ENCODE data around the gene ABCA4. TPM values are rescaled to one million over a fixed set of nuclear protein-coding genes. Genes with fewer than 3 reads are reported as not detected.
"Not testable (repeated sequence)": the region's sequence is repeated elsewhere in the genome, so short reads cannot be mapped to it uniquely, and the experiment has no call there.

The ABCA4 gene
- total RNA-seq (2014; rRNA removed; shearing (Covaris generic)) (0.63 and 3.7 TPM in 2 replicates), polyA plus RNA-seq (2016; fragmentation: Nextera tagmentation; extraction: Ambion mirVana) (0.20 and 0.25 TPM in 2 replicates)

GRCh38 chr1:94120991-94121390 lies at the start of gene ABCA4:
ABCA4 (minus strand) TSS chr1:94121148; CDS start chr1:94121045, 103 bp downstream.
- H3K4me3 ChIP-seq, result no peak within 1 kb of the TSS
- H2AFZ ChIP-seq, result no peak within 1 kb of the TSS
- no peaks in the 10 kb centered on the region for H3K9me3 ChIP-seq (ENCODE audit: low read depth)
- H3K27ac ChIP-seq, result no peak within 1 kb of the TSS
- no peaks in the 10 kb centered on the region for H4K20me1 ChIP-seq (ENCODE audit: insufficient read depth)
- no peaks in the 10 kb centered on the region for H3K79me2 ChIP-seq (ENCODE audit: insufficient read depth)
- no peaks in the 10 kb centered on the region for H3K27me3 ChIP-seq (replicated peaks; ENCODE audit: insufficient read depth)
- in situ Hi-C loops (cut with MboI), result no loop called here
- H3K4me1 ChIP-seq (ENCODE audit: insufficient read depth), result peaks cover 12% of the 10 kb centered on the region
- WGBS, 2 experiments (ENCODE audit: low coverage in 1 of 2, low lambda C conversion rate in 2 of 2, missing lambda C conversion rate in 2 of 2), result 90 to 93% methylated on average over 9 of the region's 9 CpGs
- DNase-seq, result no peak
- H3K36me3 ChIP-seq (ENCODE audit: low read depth), result no peaks in the 10 kb centered on the region
- no peak within 1 kb of the TSS for H3K9ac ChIP-seq
- H3K4me2 ChIP-seq (ENCODE audit: unreplicated experiment), result no peak within 1 kb of the TSS
- H3F3A ChIP-seq (ENCODE audit: insufficient read depth), result no peaks in the 10 kb centered on the region
- TF ChIP-seq EZH2 (IDR thresholded peaks at IDR 0.05; ENCODE audit: insufficient read depth, poor library complexity, severe bottlenecking) (no peak), EZH2phosphoT487 (IDR thresholded peaks at IDR 0.05; ENCODE audit: insufficient read depth, low read depth) (no peak)
- H3K9me2 ChIP-seq (ENCODE audit: insufficient read depth), result no peaks in the 10 kb centered on the region

- 69 to 78% methylated on average over 3 of the region's 3 CpGs for WGBS, 2 experiments (ENCODE audit: low coverage in 1 of 2, low lambda C conversion rate in 2 of 2, missing lambda C conversion rate in 2 of 2)
- Histone ChIP-seq H3K27ac (no peak overlapping the region), H3K9me3 (ENCODE audit: low read depth) (no peaks in the 10 kb centered on the region), H3K27me3 (replicated peaks; ENCODE audit: insufficient read depth) (no peaks in the 10 kb centered on the region), H3K36me3 (ENCODE audit: low read depth) (peaks cover 57% of the 10 kb centered on the region), H3K79me2 (ENCODE audit: insufficient read depth) (peaks cover 38% of the 10 kb centered on the region), H3K9ac (no peak overlapping the region), H3K4me2 (ENCODE audit: unreplicated experiment) (no peak overlapping the region), H3F3A (ENCODE audit: insufficient read depth) (peaks cover 88% of the 10 kb centered on the region), H2AFZ (no peak overlapping the region), H3K9me2 (ENCODE audit: insufficient read depth) (no peaks in the 10 kb centered on the region), H3K4me1 (ENCODE audit: insufficient read depth) (no peaks in the 10 kb centered on the region), H3K4me3 (no peak overlapping the region), H4K20me1 (ENCODE audit: insufficient read depth) (peaks cover 9% of the 10 kb centered on the region)
- in situ Hi-C loops (cut with MboI), result no loop called here
- DNase-seq, result no peak
- TF ChIP-seq EZH2 (IDR thresholded peaks at IDR 0.05; ENCODE audit: insufficient read depth, poor library complexity, severe bottlenecking) (no peak), EZH2phosphoT487 (IDR thresholded peaks at IDR 0.05; ENCODE audit: insufficient read depth, low read depth) (no peak)
Measured at GRCh38 chr1:94169126-94169525, 48.2 kb upstream of the ABCA4 start.

GRCh38 chr1:94165843-94166242 lies 44.9 kb upstream of the ABCA4 start:
- no peak overlapping the region for H3K4me2 ChIP-seq (ENCODE audit: unreplicated experiment)
- no peak overlapping the region for H3K9ac ChIP-seq
- H4K20me1 ChIP-seq (ENCODE audit: insufficient read depth), result no peaks in the 10 kb centered on the region
- no peak overlapping the region for H2AFZ ChIP-seq
- peaks cover 26% of the 10 kb centered on the region for H3K36me3 ChIP-seq (ENCODE audit: low read depth)
- no peaks in the 10 kb centered on the region for H3K27me3 ChIP-seq (replicated peaks; ENCODE audit: insufficient read depth)
- H3K79me2 ChIP-seq (ENCODE audit: insufficient read depth), result 0 out of 2 replicates have a peak, but pooled peaks cover 11% of the 10 kb centered on the region
- no peaks in the 10 kb centered on the region for H3K9me3 ChIP-seq (ENCODE audit: low read depth)
- WGBS, 2 experiments (ENCODE audit: low coverage in 1 of 2, low lambda C conversion rate in 2 of 2, missing lambda C conversion rate in 2 of 2), result 94 to 98% methylated on average over 5 of the region's 5 CpGs
- H3F3A ChIP-seq (ENCODE audit: insufficient read depth), result peaks cover 76% of the 10 kb centered on the region
- peaks cover 8% of the 10 kb centered on the region for H3K4me1 ChIP-seq (ENCODE audit: insufficient read depth)
- TF ChIP-seq EZH2phosphoT487 (IDR thresholded peaks at IDR 0.05; ENCODE audit: insufficient read depth, low read depth), result no peak
- TF ChIP-seq EZH2 (IDR thresholded peaks at IDR 0.05; ENCODE audit: insufficient read depth, poor library complexity, severe bottlenecking), result no peak
- no peak overlapping the region for H3K4me3 ChIP-seq
- in situ Hi-C loops (cut with MboI), result no loop called here
- H3K9me2 ChIP-seq (ENCODE audit: insufficient read depth), result no peaks in the 10 kb centered on the region
- no peak for DNase-seq
- H3K27ac ChIP-seq, result no peak overlapping the region

DNA sequence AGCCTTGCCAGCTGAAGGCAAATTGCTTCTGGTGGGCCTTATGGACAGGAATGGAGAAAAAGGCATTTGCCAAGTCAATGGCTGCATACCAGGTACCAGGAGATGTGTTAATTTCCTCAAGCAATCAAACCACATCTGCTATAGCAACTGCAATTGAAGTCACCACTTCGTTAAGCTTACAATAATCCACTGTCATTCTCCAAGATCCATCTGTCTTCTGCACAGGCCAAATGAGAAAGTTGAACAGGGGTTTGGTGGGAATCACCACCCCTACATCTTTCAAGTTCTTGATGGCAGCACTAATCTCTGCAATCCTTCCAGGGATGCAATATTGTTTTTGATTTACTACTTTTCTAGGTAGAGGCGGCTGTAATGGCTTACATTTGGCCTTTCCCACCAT lies 43.9 kb upstream of the ABCA4 start:
- H4K20me1 ChIP-seq (ENCODE audit: insufficient read depth); H3K4me3 ChIP-seq; H2AFZ ChIP-seq; in situ Hi-C loops (cut with MboI); H3K4me2 ChIP-seq (ENCODE audit: unreplicated experiment); H3K9ac ChIP-seq; H3K9me2 ChIP-seq (ENCODE audit: insufficient read depth); H3K27ac ChIP-seq; H3K9me3 ChIP-seq (ENCODE audit: low read depth); DNase-seq; H3K79me2 ChIP-seq (ENCODE audit: insufficient read depth); H3K27me3 ChIP-seq (replicated peaks; ENCODE audit: insufficient read depth): not testable (repeated sequence)
- peaks cover 16% of the 10 kb centered on the region for H3K36me3 ChIP-seq (ENCODE audit: low read depth)
- H3F3A ChIP-seq (ENCODE audit: insufficient read depth), result peaks cover 66% of the 10 kb centered on the region
- peaks cover 14% of the 10 kb centered on the region for H3K4me1 ChIP-seq (ENCODE audit: insufficient read depth)
- 75 to 93% methylated on average over 2 of the region's 2 CpGs for WGBS, 2 experiments (ENCODE audit: low coverage in 1 of 2, low lambda C conversion rate in 2 of 2, missing lambda C conversion rate in 2 of 2)

DNA sequence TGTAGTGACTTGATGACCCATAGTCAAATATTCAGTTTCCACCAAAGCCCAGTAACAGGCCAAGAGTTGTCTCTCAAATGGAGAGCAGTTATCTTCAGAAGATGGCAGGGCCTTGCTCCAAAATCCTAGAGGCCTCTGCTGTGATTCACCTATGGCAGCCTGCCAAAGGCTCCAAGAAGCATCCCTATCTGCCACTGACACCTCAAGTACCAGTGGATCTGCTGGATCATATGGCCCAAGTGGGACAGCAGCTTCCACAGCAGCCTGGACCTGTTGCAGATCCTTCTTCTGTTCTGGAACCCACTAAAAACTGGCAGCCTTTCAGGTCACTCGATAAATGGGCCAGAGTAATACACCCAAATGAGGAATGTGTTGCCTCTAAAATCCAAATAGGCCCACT lies 43.2 kb upstream of the ABCA4 start:
- peaks cover 66% of the 10 kb centered on the region for H3F3A ChIP-seq (ENCODE audit: insufficient read depth)
- H3K79me2 ChIP-seq (ENCODE audit: insufficient read depth); H3K36me3 ChIP-seq (ENCODE audit: low read depth); H2AFZ ChIP-seq; H4K20me1 ChIP-seq (ENCODE audit: insufficient read depth); H3K9me2 ChIP-seq (ENCODE audit: insufficient read depth); H3K27ac ChIP-seq; H3K4me3 ChIP-seq; in situ Hi-C loops (cut with MboI); H3K9me3 ChIP-seq (ENCODE audit: low read depth); H3K9ac ChIP-seq; H3K27me3 ChIP-seq (replicated peaks; ENCODE audit: insufficient read depth); H3K4me2 ChIP-seq (ENCODE audit: unreplicated experiment): not testable (repeated sequence)
- H3K4me1 ChIP-seq (ENCODE audit: insufficient read depth), result peaks cover 14% of the 10 kb centered on the region
- DNase-seq, result peak; percentile 48
- 0% methylated on average over 1 of the region's 1 CpG for WGBS, 2 experiments (ENCODE audit: low coverage in 1 of 2, low lambda C conversion rate in 2 of 2, missing lambda C conversion rate in 2 of 2)

- H3K36me3 ChIP-seq (ENCODE audit: low read depth); H3K27ac ChIP-seq; H4K20me1 ChIP-seq (ENCODE audit: insufficient read depth); H3K4me3 ChIP-seq; H2AFZ ChIP-seq; DNase-seq; H3K9me2 ChIP-seq (ENCODE audit: insufficient read depth); H3K4me2 ChIP-seq (ENCODE audit: unreplicated experiment); in situ Hi-C loops (cut with MboI); H3K79me2 ChIP-seq (ENCODE audit: insufficient read depth); H3K9me3 ChIP-seq (ENCODE audit: low read depth); H3K27me3 ChIP-seq (replicated peaks; ENCODE audit: insufficient read depth); H3K9ac ChIP-seq: not testable (repeated sequence)
- H3K4me1 ChIP-seq (ENCODE audit: insufficient read depth), result peaks cover 14% of the 10 kb centered on the region
- 87 to 88% methylated on average over 5 of the region's 5 CpGs for WGBS, 2 experiments (ENCODE audit: low coverage in 1 of 2, low lambda C conversion rate in 2 of 2, missing lambda C conversion rate in 2 of 2)
- H3F3A ChIP-seq (ENCODE audit: insufficient read depth), result peaks cover 62% of the 10 kb centered on the region
Measured at GRCh38 chr1:94163249-94163648, 42.3 kb upstream of the ABCA4 start.
